Activated T-cell treated with anti-CD3 and anti-CD28 coated beads, Interleukin-2, amount 50 U/mL, for 1 hour (primary cell): ENCODE data around the gene DNASE1L1.
A peak's percentile ranks its signal among the peaks of the same experiment; 100 is the strongest.

Experiments
- DNase-seq: peaks from one replicate; pipeline ENCODE4 v3.0.0-alpha.2; 2020

DNASE1L1 gene

DNA sequence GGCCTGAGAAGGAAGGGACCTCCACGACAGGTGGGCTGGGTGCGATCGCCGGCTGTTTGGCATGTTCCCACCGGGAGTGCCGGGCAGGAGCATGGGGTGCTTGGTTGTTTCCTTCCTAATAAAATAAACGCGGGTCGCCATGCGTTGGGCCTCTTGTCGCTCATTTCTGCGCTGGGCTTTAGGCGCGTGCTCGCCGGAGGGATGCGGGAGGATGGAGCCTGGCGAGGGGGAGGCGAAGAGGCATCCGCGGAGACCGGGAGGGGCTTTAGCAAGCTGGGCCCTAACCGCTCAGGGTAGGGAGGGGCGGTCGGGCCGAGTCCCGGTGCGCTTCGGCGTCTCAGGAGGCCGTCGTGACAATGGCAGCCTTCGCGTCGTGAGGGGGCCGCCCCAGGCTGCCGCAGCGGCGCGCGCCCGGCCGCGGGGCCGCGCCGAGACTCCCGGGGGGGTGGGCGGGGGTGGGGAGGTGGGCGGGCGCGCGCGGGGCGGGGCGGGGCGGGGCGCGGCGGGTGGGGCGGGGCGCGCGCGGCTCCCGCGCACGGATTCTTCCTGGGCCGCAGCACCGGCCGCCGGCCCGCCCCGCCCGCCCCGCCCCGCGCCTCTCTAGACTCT is 27.4 kb upstream of the DNASE1L1 start:
- peak; percentile 67 for DNase-seq

GRCh38 chrX:154435171-154435733 is 26.2 kb upstream of the DNASE1L1 start:
- DNase-seq: no peak

DNA sequence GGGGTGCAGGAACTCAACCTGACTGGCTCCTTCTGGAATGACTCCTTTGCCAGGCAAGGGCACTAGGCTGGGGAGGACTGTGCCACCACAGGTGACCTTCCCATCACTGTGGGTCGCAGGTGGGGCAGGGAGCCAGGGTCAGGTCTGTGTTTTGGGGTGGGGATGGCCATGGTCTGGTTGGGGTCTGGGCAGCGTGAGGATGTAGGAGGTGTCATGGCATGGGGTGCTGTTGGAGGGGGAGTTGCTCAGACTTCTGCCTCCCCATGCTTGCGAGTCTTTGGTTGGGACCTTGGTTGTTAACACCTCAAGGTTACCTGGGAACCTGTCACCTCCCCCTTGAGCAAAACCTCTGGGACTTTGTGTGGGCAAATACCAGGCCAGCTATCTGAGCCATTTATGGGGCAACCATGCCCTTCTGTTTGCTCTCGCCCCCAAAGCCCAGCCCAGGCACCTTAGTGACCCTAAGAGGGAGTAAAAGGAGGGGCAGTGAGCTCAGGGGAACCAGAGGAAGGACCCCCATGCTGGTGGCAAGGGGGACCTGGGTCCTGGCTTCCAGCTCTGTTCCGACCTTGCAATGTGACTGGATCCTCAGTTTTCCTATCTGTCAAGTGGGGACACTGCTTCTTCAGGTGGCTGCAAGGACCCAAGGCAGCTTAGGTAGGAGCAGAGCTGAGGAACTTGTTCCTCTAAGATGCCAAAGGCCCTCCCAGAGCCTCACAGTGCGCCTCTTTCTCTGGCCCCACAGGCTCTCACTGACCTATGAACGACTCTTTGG is 25.5 kb upstream of the DNASE1L1 start:
- no peak for DNase-seq

GRCh38 chrX:154433605-154434004 is 24.6 kb upstream of the DNASE1L1 start:
- DNase-seq: no peak

DNA sequence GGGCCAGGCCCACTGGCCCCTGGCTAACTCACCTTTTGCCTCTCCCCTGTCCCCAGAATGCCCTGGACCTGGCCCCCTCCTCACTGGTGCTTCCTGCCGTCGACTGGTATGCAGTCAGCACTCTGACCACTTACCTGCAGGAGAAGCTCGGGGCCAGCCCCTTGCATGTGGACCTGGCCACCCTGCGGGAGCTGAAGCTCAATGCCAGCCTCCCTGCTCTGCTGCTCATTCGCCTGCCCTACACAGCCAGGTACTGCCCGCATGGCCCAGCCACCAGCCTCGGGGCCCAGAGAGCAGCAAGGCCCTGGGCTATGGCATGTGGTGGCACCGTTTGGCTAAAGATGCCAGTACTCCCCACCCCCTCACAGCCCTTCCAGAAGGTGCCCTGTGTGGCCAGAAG is 23.2 kb upstream of the DNASE1L1 start:
- no peak for DNase-seq

- no peak for DNase-seq
Measured at GRCh38 chrX:154431341-154431740, 22.3 kb upstream of the DNASE1L1 start.

- no peak for DNase-seq
Measured at GRCh38 chrX:154430916-154431315, 21.9 kb upstream of the DNASE1L1 start.

DNA sequence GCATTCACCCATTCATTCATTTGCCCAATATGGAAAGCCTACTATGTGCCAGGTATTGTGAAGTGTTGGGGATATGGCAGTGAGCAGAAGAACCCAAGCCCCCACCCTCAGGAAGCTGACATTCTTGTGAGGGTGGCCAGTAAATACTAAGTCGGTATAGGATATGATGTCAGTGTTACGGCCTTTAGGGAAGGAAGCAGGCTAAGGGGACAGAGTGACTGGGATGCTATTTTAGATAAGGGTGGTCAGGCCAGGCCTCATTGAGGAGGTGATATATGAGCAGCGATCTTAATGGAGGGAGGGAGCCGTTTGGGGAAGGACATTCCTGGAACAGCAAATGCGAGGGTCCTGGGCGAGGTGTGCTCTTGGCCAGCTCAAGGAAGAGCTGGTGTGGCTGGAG is 21.4 kb upstream of the DNASE1L1 start:
- DNase-seq: no peak

- DNase-seq: no peak
Measured at GRCh38 chrX:154429711-154430110, 20.7 kb upstream of the DNASE1L1 start.

DNA sequence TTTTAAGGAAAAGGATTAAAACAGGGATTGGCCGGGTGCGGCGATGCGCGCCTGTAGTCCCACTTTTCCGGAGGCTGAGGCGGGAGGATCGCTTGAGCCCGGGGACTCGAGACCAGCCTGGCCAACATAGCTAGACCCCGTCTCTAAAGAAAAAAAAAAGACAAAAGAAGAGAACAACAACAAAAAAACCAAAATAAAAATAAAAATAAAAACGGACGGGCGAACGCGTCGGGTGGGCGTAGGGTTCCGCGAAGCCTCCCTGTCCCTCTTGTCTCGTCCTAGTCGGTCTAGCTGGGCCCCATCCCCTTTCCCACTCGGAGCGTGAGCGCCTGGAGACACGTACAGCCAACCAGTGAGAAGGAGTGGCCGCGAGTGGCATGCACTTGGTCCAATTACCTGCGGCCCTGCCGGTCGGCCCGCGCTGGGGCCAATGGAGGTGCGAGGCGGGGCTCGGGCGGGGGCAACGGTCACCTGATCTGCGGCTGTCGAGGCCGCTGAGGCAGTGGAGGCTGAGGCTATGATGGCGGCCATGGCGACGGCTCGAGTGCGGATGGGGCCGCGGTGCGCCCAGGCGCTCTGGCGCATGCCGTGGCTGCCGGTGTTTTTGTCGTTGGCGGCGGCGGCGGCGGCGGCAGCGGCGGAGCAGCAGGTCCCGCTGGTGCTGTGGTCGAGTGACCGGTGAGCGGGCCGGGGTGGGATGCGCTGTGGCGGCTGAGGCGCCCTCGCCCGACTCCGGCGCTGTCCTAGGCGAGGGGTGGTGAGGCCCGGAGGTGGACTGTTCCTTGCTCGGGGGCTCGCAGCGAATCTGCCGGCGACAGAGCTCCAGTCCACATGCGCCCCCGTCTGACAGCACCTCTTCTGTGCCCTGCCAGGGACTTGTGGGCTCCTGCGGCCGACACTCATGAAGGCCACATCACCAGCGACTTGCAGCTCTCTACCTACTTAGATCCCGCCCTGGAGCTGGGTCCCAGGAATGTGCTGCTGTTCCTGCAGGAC is 19.4 kb upstream of the DNASE1L1 start, which contains the start of gene ATP6AP1:
Gene ATP6AP1, plus strand, starts transcription at position 502 of the 996 bp plus-strand sequence. Its CDS starts 16 bp downstream, at position 518.
- peak; percentile 84 for DNase-seq

GRCh38 chrX:154426916-154427770 is 18.1 kb upstream of the DNASE1L1 start:
- no peak for DNase-seq

DNA sequence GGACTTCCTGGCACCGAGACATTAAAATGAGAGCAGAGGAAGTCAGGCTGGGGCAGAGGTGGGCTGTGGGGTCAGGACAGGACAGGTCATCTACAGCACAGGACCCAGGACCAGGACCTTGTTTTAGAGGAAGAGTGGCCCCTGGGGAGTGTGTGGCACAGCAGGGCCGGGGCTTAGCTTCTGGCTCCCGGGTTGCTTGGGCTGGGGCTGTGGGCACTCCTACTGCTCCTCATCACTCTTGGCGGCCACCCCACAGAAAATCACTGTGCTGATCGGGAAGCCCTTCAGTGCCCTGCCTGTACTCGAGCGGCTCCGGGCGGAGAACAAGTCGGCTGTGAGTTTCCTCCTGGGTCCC is 11.3 kb upstream of the DNASE1L1 start:
- no peak for DNase-seq

- no peak for DNase-seq
Measured at GRCh38 chrX:154419688-154420401, 10.8 kb upstream of the DNASE1L1 start.

DNA sequence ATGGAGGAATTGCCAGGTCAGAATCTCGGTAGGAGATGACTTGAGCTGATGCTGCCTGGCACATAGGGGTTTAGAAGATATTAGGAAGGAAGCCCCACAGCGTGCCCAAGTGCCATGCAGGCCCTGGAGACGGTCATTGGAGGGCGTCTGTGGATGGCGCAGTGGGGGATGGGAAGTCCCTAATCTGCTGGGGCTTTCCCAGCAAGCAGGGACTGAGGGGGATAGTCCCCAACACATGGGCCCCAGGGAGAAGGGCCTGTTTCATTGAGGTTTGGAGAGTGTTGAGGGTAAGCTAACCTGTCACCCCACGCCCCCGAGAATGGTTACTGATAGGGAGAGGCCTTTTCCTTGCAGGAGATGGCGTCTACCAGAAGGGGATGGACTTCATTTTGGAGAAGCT is 10.1 kb upstream of the DNASE1L1 start:
- DNase-seq: no peak

DNA sequence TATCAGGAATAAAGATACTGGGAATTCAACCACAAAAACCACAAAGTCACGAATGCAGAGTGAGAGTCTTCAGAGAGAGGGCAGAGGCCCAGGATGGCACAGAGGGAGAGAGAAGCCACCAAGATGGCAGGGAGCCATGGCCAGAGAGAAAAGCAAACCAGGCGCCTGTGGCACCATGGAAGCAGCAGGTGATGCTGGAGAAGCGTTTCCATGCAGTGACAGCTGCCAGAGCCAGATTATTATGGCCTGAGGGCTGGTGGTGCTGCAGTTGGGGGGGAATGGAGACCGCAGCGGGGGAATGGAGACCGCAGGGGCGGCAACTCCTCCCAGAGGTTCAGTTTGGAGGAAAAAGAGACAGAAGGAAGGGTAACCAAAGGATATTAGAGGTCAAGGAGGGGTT is 8.1 kb upstream of the DNASE1L1 start:
- no peak for DNase-seq

GRCh38 chrX:154413142-154413541 is 4.1 kb upstream of the DNASE1L1 start:
- no peak for DNase-seq

- no peak for DNase-seq
Measured at GRCh38 chrX:154412468-154412867, 3.4 kb upstream of the DNASE1L1 start.

DNA sequence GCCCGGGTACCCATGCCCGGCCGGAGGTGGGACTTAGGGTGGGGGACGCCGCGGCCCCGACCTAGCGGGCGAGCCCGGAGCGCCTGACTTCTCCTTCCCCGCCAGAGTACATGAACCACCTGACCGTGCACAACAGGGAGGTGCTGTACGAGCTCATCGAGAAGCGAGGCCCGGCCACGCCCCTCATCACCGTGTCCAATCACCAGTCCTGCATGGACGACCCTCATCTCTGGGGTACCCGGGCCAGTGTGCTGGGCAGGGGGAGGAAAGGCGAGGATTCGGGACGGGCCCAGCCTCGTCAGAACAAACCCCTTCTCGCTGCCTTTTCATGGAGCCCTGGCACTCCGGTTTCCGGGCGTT is 2.9 kb upstream of the DNASE1L1 start:
- DNase-seq: peak; percentile 52

DNA sequence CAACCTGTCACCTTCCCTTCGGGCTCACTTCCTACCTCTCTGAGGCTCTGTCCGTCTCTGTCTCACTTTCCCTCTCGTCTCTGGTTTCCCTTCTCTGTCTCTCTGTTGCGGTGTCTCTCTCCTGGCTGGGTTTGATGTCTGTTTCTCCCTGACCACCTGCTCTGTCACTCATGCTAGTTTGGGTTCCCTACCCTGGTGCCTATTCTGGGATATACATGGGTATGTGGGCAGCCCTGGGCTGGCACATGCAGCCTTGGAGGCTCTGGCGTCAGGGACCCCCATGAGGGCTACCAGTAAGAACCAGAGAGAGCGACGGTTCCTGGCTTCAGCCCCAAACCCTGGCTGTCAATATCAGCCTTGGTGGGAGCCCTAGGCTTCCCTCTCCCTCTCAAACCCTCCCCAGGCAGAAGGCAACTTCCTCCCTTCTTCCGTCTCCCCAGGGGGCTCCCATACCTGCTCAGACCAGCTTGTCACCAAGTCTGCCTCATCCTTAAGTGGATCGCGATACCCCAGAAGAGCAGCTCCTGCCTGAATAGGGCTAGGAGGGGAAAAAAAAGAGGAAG is 314 bp downstream of the DNASE1L1 start:
- DNase-seq: no peak

DNA sequence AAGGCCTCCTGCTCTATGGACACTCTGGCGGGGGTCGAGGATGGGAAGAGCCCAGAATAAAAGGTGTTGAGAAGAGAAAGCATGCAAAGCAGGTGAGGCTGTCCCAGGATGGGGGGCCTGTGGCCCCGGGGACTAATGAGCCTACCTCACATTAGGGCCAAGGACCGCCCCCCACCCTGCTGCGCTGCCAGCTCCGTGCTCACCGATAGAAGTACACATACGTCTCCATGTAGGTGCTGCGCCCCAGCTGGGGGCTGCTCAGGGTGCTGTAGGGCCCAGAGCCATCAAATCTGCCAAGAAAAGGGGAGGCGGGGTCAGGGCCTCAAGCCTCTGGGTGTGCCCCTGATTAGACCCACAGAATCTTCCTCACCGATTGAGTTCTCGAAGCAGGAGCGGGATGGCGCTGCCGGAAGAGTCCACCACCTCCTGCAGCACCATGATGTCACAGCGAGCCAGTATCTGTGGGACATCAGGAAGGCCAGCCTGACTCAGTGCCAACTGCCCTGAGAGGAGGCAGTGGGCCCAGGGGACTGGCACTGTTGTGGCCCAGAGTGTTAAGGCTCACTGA is 4.3 kb downstream of the DNASE1L1 start:
- DNase-seq: no peak

DNA sequence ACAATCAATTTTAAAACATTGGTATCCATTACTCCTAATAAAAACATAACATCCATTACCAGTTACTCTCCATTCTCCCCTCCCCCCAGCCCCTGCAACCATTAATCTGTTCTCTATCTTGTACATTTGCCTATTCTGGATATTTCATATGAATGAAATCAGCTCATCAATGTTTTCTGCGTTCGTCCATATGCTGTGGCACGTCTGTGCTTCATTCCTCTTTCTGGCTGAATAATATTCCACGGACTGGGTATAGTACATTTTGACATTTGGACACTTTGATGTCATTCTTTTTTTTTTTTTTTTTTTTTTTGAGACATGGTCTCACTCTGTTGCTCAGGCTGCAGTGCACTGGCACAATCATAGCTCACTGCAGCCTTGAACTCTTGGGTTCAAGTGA is 5.2 kb downstream of the DNASE1L1 start:
- no peak for DNase-seq
